ENCODE results near the gene MYL12A. TPM values are rescaled to one million over a fixed set of nuclear protein-coding genes. Genes with fewer than 3 reads are reported as not detected.

MYL12A gene
- total RNA-seq, 6 experiments from 2014 or later, result 425 to 713 (median 651) TPM

DNA sequence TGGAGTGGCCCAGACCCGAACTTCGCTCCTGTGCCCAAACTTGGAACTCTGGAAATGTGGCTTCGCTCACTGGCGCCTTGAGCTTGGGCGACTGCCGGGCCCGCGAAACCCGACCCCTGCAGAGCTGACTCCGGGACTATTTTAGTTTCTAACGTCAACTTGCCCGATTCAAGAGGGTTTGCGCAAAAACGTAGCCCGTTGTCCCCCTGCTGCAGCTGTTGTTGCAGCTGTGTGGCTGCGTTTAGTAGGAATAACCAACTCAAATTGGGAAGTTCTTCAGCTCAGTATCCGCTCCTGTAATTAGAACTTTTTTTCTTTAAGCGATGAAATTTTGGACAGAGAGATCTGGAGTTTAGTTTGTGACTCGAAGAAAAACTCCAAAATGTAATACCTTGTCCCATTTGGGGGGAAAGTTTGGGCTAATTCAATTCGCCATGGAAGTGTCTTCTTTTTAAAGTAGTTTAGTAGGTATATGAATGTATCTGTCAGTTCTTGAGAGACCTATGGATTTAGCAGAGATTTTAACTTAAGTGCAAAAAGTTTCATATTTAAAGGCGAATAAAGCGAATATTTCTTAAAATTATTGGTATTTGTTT, 559 bp downstream of the MYL12A start:
- Mint-ChIP-seq H3K4me1 (ENCODE audit: low read depth) (peaks cover 62% of the 10 kb centered on the region), H3K27ac (peak overlapping the region; percentile 99), H3K4me3 (peak overlapping the region; percentile 91), H3K27me3 (ENCODE audit: insufficient read depth) (peaks cover 7% of the 10 kb centered on the region), H3K36me3 (ENCODE audit: low read depth) (peaks cover 34% of the 10 kb centered on the region), H3K9me3 (peaks cover 19% of the 10 kb centered on the region)
- TF ChIP-seq, protein P1, sequence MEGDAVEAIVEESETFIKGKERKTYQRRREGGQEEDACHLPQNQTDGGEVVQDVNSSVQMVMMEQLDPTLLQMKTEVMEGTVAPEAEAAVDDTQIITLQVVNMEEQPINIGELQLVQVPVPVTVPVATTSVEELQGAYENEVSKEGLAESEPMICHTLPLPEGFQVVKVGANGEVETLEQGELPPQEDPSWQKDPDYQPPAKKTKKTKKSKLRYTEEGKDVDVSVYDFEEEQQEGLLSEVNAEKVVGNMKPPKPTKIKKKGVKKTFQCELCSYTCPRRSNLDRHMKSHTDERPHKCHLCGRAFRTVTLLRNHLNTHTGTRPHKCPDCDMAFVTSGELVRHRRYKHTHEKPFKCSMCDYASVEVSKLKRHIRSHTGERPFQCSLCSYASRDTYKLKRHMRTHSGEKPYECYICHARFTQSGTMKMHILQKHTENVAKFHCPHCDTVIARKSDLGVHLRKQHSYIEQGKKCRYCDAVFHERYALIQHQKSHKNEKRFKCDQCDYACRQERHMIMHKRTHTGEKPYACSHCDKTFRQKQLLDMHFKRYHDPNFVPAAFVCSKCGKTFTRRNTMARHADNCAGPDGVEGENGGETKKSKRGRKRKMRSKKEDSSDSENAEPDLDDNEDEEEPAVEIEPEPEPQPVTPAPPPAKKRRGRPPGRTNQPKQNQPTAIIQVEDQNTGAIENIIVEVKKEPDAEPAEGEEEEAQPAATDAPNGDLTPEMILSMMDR (IDR thresholded peaks at IDR 0.05), result no peak
- DNase-seq, result no peak

DNA sequence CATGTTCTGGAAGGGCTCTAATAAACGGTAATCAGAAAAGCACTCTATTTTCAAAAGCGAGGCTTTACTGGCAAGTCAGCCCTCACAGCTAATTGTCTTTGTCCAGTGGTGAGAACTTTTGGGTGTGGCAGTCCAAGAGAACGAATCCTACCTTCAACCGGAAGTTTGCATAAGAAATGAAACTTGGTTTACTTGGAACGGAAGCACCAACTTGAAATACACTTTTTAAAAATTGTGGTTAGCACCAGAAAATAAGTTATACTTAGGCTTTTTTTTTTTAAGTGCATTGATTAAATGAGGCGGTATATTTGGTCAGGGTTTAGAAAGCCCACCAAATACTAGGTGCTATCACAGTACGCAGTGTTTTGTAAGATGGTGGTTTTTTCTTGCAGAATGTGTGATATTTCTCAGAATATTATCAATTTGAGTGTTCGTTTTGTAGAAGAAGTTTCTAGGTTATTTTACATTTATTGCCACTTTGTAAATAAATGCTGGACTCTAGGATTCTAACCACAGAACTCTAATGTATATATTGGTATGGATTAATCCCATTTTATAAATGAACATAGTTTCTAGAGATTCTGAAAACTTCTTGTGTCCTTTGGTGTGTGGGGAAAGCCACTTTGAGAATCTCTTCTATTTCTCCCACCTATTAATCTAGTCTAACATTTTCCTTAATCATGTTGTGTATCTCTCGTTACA, 1.2 kb downstream of the MYL12A start:
- peak overlapping the region; percentile 91 for H3K4me3 Mint-ChIP-seq
- H3K27me3 Mint-ChIP-seq (ENCODE audit: insufficient read depth), result peaks cover 7% of the 10 kb centered on the region
- no peak for DNase-seq
- peaks cover 19% of the 10 kb centered on the region for H3K9me3 Mint-ChIP-seq
- peak overlapping the region; percentile 99 for H3K27ac Mint-ChIP-seq
- peaks cover 40% of the 10 kb centered on the region for H3K36me3 Mint-ChIP-seq (ENCODE audit: low read depth)
- TF ChIP-seq, protein P1 (IDR thresholded peaks at IDR 0.05), result no peak
- peaks cover 68% of the 10 kb centered on the region for H3K4me1 Mint-ChIP-seq (ENCODE audit: low read depth)

DNA sequence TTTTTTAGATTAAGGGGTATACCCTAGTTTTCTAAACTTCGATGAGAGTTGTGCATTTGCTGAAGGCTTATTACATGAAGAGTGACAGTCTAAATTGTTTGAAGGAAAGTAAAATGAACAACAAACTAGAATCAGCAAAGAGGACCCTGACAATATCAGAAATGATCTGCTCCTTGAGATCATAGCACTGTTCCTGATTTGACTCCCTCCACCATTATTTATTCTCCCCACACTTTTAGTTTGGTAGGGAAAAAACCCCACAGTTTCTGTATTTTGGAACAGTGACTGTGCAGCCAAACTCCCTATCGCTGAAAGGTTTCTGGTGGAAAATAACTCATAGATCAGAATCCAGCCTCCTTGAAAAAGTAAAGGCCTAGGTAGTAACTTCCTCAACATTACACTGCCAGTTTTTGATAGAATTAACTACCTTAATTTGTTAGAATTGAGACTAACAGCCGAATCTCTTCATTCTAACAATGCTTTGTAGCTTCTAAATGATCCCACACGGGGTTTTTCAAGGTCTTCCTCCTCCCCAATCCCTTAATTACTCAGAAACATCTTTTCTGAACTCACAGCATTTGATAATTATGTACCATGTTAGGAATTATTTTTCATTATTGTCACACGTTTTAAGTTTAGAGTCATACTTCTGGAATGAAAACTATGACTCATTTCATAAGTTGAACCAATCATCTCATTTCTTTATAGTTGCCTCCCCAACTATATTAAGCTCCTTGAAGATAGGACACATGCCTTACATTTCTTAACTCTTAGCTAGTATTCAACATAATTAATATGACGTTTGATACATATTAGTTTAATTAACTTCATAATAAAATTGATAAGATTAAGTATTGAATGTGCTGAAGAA, 2.9 kb downstream of the MYL12A start:
- Mint-ChIP-seq H3K27me3 (ENCODE audit: insufficient read depth) (peaks cover 7% of the 10 kb centered on the region), H3K9me3 (peaks cover 19% of the 10 kb centered on the region), H3K4me1 (ENCODE audit: low read depth) (peaks cover 76% of the 10 kb centered on the region), H3K4me3 (peak overlapping the region; percentile 72), H3K27ac (peak overlapping the region; percentile 79), H3K36me3 (ENCODE audit: low read depth) (peaks cover 54% of the 10 kb centered on the region)
- DNase-seq, result peak; percentile 46
- TF ChIP-seq, protein P1 (IDR thresholded peaks at IDR 0.05), result no peak

DNA sequence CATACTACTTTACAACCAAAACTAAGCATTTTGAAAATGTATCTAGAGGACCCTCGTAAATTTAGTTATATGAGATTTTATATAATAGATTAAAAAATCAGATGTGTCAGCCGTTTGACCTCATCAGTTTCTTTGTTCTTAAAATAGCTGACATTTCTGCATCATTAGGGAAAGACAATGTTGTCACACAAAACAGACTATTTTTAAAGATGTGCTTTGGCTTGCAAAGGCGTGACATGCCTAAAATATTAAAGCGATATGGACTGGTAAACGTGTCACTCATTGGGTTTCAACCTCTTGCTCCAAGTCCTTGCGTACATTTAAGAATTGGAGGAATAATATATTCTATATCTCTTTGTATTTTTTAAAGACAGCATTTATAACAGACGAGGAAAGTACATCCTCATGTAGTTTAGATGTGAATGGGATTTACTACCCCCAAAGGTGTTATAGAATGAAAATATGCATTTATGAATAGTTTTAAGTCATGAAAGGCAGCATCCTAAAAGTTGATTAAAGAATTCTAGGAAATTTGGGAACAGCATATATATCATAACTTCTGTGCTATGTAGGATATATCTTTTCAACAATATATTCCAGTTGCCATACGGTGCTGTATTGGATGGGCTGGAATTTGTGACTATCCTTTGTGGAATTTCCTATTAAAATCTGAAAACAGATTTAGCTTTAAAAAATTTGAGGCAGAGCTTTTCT, 3.8 kb downstream of the MYL12A start:
- peak overlapping the region; percentile 63 for H3K4me3 Mint-ChIP-seq
- H3K4me1 Mint-ChIP-seq (ENCODE audit: low read depth), result peaks cover 76% of the 10 kb centered on the region
- H3K27ac Mint-ChIP-seq, result peak overlapping the region; percentile 61
- peaks cover 64% of the 10 kb centered on the region for H3K36me3 Mint-ChIP-seq (ENCODE audit: low read depth)
- TF ChIP-seq, protein P1 (IDR thresholded peaks at IDR 0.05), result no peak
- peaks cover 19% of the 10 kb centered on the region for H3K9me3 Mint-ChIP-seq
- DNase-seq, result no peak
- H3K27me3 Mint-ChIP-seq (ENCODE audit: insufficient read depth), result peaks cover 7% of the 10 kb centered on the region

DNA sequence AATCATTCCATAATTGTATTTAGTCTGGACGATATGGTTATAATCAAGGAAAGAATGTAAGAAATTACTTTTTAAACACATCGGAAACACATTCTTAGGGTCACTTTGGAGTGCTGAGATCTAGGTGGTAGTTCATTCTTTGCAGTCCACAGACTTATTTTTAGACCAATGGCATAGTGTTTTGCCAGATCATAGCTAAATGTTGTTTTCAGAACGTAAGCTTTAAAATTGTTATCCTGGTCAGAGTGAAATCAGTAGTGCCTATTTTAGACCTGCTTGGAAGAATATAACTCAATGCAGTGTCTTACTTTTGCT, 4.3 kb downstream of the MYL12A start:
- Mint-ChIP-seq H3K36me3 (ENCODE audit: low read depth) (peaks cover 65% of the 10 kb centered on the region), H3K9me3 (peaks cover 19% of the 10 kb centered on the region), H3K4me1 (ENCODE audit: low read depth) (peaks cover 76% of the 10 kb centered on the region), H3K27me3 (ENCODE audit: insufficient read depth) (peaks cover 7% of the 10 kb centered on the region), H3K4me3 (peak overlapping the region; percentile 63), H3K27ac (peak overlapping the region; percentile 61)
- no peak for DNase-seq
- TF ChIP-seq, protein P1 (IDR thresholded peaks at IDR 0.05), result no peak
